Fibroblast of lung (primary cell): ENCODE data around the gene PRSS16. TPM values are rescaled to one million over a fixed set of nuclear protein-coding genes. Genes with fewer than 3 reads are reported as not detected.

Source experiments
- DNase-seq, 2 donors: peaks; one replicate each; pipeline versions ENCODE4 v3.0.0 to v3.0.0-alpha.2; 2010; ENCODE audit warnings: low read depth in 2 of 2
- H2AFZ ChIP-seq: 2 replicates; pipeline ENCODE4 v1.5.1; 2012; ENCODE audit warnings: low read length, control low read depth, inconsistent platforms
- H3K27ac ChIP-seq: 2 replicates; pipeline ENCODE4 v1.5.1; 2011; ENCODE audit warnings: low read length, control low read depth; ENCODE audit not compliant: insufficient read depth
- H3K27me3 ChIP-seq: 2 replicates; pipeline ENCODE4 v1.5.1; 2011; ENCODE audit warnings: mild to moderate bottlenecking, low read length; ENCODE audit not compliant: control insufficient read depth, insufficient read depth
- H3K36me3 ChIP-seq: 2 replicates; pipeline ENCODE4 v1.5.1; 2011; ENCODE audit warnings: low read length; ENCODE audit not compliant: control insufficient read depth, insufficient read depth
- H3K4me1 ChIP-seq: 2 replicates; pipeline ENCODE4 v1.5.1; 2011; ENCODE audit warnings: low read length; ENCODE audit not compliant: control insufficient read depth, insufficient read depth; ENCODE audit errors: extremely low read depth
- H3K4me2 ChIP-seq: 2 replicates; pipeline ENCODE4 v1.5.1; 2011; ENCODE audit warnings: low read length, control low read depth; ENCODE audit not compliant: insufficient read depth; ENCODE audit errors: extremely low read depth
- H3K4me3 ChIP-seq, 4 experiments: fragments of 200-600 bp in 1 of 4; sonication (generic) in 1 of 4; replicated peaks in 1 of 4; 2 replicates each; pipeline ENCODE4 v1.5.1; 2011 to 2016; ENCODE audit warnings: low read length in 4 of 4, low read depth in 3 of 4, mild to moderate bottlenecking in 3 of 4, control low read depth in 2 of 4, inconsistent platforms in 1 of 4, mixed read lengths in 1 of 4; ENCODE audit not compliant: insufficient read depth in 1 of 4; ENCODE audit errors: control extremely low read depth in 1 of 4
- H3K79me2 ChIP-seq: 2 replicates; pipeline ENCODE4 v1.5.1; 2012; ENCODE audit warnings: mild to moderate bottlenecking, low read length, inconsistent platforms; ENCODE audit not compliant: control insufficient read depth, insufficient read depth
- H3K9ac ChIP-seq: 2 replicates; pipeline ENCODE4 v1.5.1; 2011; ENCODE audit warnings: mild to moderate bottlenecking, low read length, control low read depth; ENCODE audit not compliant: insufficient read depth
- H3K9me3 ChIP-seq: 2 replicates; pipeline ENCODE4 v1.5.1; 2012; ENCODE audit warnings: low read depth, low read length; ENCODE audit not compliant: control insufficient read depth, insufficient read depth
- H4K20me1 ChIP-seq: 2 replicates; pipeline ENCODE4 v1.5.1; 2011; ENCODE audit warnings: low read length; ENCODE audit not compliant: control insufficient read depth, insufficient read depth; ENCODE audit errors: extremely low read depth
- CTCF ChIP-seq, 2 donors: IDR thresholded peaks in 1 of 2; conservative IDR thresholded peaks in 1 of 2; 1 replicate in 1 of 2; 2 replicates in 1 of 2; pipeline ENCODE4 v1.5.1; 2011 to 2012; ENCODE audit warnings: low read length in 2 of 2, control low read depth in 1 of 2, inconsistent platforms in 1 of 2, low read depth in 1 of 2, mild to moderate bottlenecking in 1 of 2
- EZH2 ChIP-seq: IDR thresholded peaks from 2 replicates; pipeline ENCODE4 v1.5.1; 2012; ENCODE audit warnings: low read length, control low read depth, mild to moderate bottlenecking; ENCODE audit errors: missing control alignments
- polyA plus RNA-seq, 2 donors: library from polyadenylated mRNA; depleted of rRNA in 1 of 2; stranded (reverse) in 1 of 2; unstranded in 1 of 2; fragments of >200 nt; gene quantifications; 2 replicates each; pipeline ENCODE4 v1.2.1, GENCODE V29; 2011 to 2012; ENCODE audit warnings: missing spikeins in 1 of 2
- total RNA-seq: library from RNA; depleted of rRNA; stranded (reverse); fragments of >200 nt; gene quantifications from 2 replicates; pipeline ENCODE4 v1.2.1, GENCODE V29; 2014

PRSS16 gene
- total and polyA plus RNA-seq, 2 donors (not counting 1 experiment from before 2014, with no cell fraction given) = not detected

GRCh38 chr6:27234576-27234975 is 12.9 kb upstream of the PRSS16 start:
- no peaks in the 10 kb centered on the region for H3K27me3 ChIP-seq
- no peaks in the 10 kb centered on the region for H3K36me3 ChIP-seq
- TF ChIP-seq CTCF (conservative IDR thresholded peaks at IDR 0.05 in 1 of 2, IDR thresholded peaks at IDR 0.05 in 1 of 2; ENCODE audit: low read depth in 1 of 2, low read length in 2 of 2) = no peak
- no peak for TF ChIP-seq EZH2

GRCh38 chr6:27237089-27237803 is 10.3 kb upstream of the PRSS16 start:
- Histone ChIP-seq H3K36me3 (no peaks in the 10 kb centered on the region), H3K27ac (no peak overlapping the region), H3K9ac (no peak overlapping the region), H2AFZ (no peak overlapping the region), H3K27me3 (no peaks in the 10 kb centered on the region), H3K4me2 (peak overlapping the region; percentile 95), H3K79me2 (no peaks in the 10 kb centered on the region), H3K9me3 (no peaks in the 10 kb centered on the region), H3K4me3 (peak overlapping the region; percentile 36 to 60 (median 49)), H4K20me1 (no peaks in the 10 kb centered on the region), H3K4me1 (no peaks in the 10 kb centered on the region)
- DNase-seq = peak; percentile 43 to 74
- no peak for TF ChIP-seq CTCF (conservative IDR thresholded peaks at IDR 0.05 in 1 of 2, IDR thresholded peaks at IDR 0.05 in 1 of 2; ENCODE audit: low read depth in 1 of 2, low read length in 2 of 2)
- TF ChIP-seq EZH2 = no peak

More at GRCh38 chr6:27234576-27234975, 12.9 kb upstream of the PRSS16 start:
- Histone ChIP-seq H3K4me3 (peak overlapping the region in 3 of 4 experiments; percentile 43 to 72 (median 45)), H3K4me1 (no peaks in the 10 kb centered on the region), H4K20me1 (no peaks in the 10 kb centered on the region), H3K9me3 (no peaks in the 10 kb centered on the region), H3K79me2 (no peaks in the 10 kb centered on the region), H3K4me2 (peak overlapping the region; percentile 82), H3K27ac (no peak overlapping the region), H3K9ac (no peak overlapping the region), H2AFZ (no peak overlapping the region)
- no peak for DNase-seq

GRCh38 chr6:27238010-27238983 is 9.2 kb upstream of the PRSS16 start:
- Histone ChIP-seq H2AFZ (peak overlapping the region; percentile 84), H4K20me1 (no peaks in the 10 kb centered on the region), H3K4me2 (peak overlapping the region; percentile 95), H3K79me2 (no peaks in the 10 kb centered on the region), H3K4me1 (no peaks in the 10 kb centered on the region), H3K9me3 (no peaks in the 10 kb centered on the region), H3K4me3 (peak overlapping the region; percentile 36 to 60 (median 49)), H3K36me3 (no peaks in the 10 kb centered on the region), H3K27ac (no peak overlapping the region), H3K9ac (no peak overlapping the region), H3K27me3 (no peaks in the 10 kb centered on the region)
- DNase-seq = no peak
- TF ChIP-seq CTCF (conservative IDR thresholded peaks at IDR 0.05 in 1 of 2, IDR thresholded peaks at IDR 0.05 in 1 of 2; ENCODE audit: low read depth in 1 of 2, low read length in 2 of 2) (no peak), EZH2 (no peak)
